Measurements from ENCODE around the gene KLHDC7B.

DNA sequence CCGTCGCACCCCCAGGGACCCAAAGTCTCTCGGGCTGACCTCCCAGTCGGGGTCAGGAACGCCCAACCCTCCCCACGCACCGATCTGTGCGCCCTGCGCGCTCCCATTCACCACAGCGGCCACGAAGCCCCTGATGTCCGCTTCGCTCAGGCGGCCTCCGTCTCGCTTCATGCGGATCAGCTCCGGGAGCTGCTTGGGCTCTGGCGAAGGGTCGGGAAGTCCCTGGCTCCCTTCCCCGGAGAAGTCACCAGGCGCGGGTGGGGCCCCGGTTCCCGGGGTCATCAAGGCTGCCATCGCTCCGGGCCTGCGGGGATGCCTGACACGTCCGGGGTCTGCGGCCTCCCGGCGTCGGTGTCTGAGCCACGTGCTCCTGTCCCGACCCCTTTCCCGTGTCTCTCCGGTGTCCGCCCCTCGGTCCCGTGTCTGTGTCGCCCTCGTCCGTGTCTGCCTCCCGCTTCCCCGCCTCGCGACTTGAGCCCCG lies 16.2 kb upstream of the KLHDC7B start:
- TF ChIP-seq, protein P1, sequence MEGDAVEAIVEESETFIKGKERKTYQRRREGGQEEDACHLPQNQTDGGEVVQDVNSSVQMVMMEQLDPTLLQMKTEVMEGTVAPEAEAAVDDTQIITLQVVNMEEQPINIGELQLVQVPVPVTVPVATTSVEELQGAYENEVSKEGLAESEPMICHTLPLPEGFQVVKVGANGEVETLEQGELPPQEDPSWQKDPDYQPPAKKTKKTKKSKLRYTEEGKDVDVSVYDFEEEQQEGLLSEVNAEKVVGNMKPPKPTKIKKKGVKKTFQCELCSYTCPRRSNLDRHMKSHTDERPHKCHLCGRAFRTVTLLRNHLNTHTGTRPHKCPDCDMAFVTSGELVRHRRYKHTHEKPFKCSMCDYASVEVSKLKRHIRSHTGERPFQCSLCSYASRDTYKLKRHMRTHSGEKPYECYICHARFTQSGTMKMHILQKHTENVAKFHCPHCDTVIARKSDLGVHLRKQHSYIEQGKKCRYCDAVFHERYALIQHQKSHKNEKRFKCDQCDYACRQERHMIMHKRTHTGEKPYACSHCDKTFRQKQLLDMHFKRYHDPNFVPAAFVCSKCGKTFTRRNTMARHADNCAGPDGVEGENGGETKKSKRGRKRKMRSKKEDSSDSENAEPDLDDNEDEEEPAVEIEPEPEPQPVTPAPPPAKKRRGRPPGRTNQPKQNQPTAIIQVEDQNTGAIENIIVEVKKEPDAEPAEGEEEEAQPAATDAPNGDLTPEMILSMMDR (IDR thresholded peaks at IDR 0.05; ENCODE audit: low read depth, low read length), result no peak
- no peak for TF ChIP-seq EZH2phosphoT487 (IDR thresholded peaks at IDR 0.05; ENCODE audit: low read depth)

Data from OCI-LY3 (cell line).